AG04449 (cell line): ENCODE data around the gene SEPTIN5.

Experiments
- CTCF ChIA-PET: fragments of 350-600 bp; formaldehyde crosslinking; extraction: SDS; loops from one replicate; lab custom pipeline; 2021; ENCODE audit warnings: antibody characterized with exemption; lab: Yijun Ruan, JAX
- POLR2A ChIA-PET: fragments of 400-600, 350-600 bp; formaldehyde crosslinking; extraction: SDS; loops from one replicate; lab custom pipeline; 2020; ENCODE audit warnings: antibody characterized with exemption, inconsistent platforms; lab: Yijun Ruan, JAX
- DNase-seq: peaks from one replicate; pipeline ENCODE4 v3.0.0-alpha.2; 2010; ENCODE audit warnings: low read depth, low spot score
- H3K4me3 ChIP-seq: 2 replicates; pipeline ENCODE4 v1.5.1; 2011; ENCODE audit warnings: low read depth, mild to moderate bottlenecking, control low read depth, low read length
- TF ChIP-seq, protein P1 (sequence below): IDR thresholded peaks from one replicate; pipeline ENCODE4 v1.5.1; 2011; ENCODE audit warnings: mild to moderate bottlenecking, moderate library complexity, low read length, control low read depth, inconsistent platforms; ENCODE audit not compliant: insufficient read depth; ENCODE audit errors: missing control alignments

Gene SEPTIN5

DNA sequence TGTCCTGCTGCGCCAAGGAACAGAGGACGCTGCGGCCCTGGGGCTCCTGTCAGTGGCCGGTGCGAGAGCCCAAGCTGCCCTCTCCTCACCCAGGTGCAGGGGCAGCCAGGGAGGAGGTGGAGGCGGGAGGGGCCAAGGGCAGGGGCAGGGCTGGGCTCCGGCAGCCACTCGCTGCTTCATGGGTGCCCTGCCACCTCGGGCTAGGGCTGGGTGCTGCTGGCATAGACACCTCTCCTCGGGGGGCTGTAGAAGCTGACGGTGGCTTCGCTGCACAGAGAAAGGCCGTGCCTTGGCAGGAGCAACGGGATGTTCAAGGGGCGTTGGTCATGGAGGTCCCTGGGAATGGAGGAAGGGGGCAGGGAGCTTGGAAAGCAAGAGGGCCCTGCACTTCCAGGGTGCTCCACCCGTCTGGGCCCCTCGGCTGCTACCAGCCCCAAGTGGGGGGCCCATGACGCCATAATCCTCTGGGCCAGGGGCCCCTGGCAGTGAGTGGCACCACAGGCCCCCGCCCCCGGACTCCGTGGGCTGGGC, 44.7 kb downstream of the SEPTIN5 start:
- TF ChIP-seq, protein P1, sequence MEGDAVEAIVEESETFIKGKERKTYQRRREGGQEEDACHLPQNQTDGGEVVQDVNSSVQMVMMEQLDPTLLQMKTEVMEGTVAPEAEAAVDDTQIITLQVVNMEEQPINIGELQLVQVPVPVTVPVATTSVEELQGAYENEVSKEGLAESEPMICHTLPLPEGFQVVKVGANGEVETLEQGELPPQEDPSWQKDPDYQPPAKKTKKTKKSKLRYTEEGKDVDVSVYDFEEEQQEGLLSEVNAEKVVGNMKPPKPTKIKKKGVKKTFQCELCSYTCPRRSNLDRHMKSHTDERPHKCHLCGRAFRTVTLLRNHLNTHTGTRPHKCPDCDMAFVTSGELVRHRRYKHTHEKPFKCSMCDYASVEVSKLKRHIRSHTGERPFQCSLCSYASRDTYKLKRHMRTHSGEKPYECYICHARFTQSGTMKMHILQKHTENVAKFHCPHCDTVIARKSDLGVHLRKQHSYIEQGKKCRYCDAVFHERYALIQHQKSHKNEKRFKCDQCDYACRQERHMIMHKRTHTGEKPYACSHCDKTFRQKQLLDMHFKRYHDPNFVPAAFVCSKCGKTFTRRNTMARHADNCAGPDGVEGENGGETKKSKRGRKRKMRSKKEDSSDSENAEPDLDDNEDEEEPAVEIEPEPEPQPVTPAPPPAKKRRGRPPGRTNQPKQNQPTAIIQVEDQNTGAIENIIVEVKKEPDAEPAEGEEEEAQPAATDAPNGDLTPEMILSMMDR: no peak
- POLR2A ChIA-PET: no interaction called here
- H3K4me3 ChIP-seq: no peak overlapping the region
- DNase-seq: no peak
- CTCF ChIA-PET: interaction anchor here (0.8 to 1.8 kb wide), 4 partner anchors 18 to 152 kb away, joined by 4 read pairs; no protein-coding TSS in a partner anchor

GRCh38 chr22:19759427-19760057, 45.2 kb downstream of the SEPTIN5 start:
- POLR2A ChIA-PET: no interaction called here
- DNase-seq: no peak
- CTCF ChIA-PET: interaction anchor here (0.8 to 1.8 kb wide), 4 partner anchors 18 to 152 kb away, joined by 4 read pairs; no protein-coding TSS in a partner anchor
- peak overlapping the region; percentile 8; the same call in 1 of the 2 replicates for H3K4me3 ChIP-seq
- TF ChIP-seq, protein P1: no peak

DNA sequence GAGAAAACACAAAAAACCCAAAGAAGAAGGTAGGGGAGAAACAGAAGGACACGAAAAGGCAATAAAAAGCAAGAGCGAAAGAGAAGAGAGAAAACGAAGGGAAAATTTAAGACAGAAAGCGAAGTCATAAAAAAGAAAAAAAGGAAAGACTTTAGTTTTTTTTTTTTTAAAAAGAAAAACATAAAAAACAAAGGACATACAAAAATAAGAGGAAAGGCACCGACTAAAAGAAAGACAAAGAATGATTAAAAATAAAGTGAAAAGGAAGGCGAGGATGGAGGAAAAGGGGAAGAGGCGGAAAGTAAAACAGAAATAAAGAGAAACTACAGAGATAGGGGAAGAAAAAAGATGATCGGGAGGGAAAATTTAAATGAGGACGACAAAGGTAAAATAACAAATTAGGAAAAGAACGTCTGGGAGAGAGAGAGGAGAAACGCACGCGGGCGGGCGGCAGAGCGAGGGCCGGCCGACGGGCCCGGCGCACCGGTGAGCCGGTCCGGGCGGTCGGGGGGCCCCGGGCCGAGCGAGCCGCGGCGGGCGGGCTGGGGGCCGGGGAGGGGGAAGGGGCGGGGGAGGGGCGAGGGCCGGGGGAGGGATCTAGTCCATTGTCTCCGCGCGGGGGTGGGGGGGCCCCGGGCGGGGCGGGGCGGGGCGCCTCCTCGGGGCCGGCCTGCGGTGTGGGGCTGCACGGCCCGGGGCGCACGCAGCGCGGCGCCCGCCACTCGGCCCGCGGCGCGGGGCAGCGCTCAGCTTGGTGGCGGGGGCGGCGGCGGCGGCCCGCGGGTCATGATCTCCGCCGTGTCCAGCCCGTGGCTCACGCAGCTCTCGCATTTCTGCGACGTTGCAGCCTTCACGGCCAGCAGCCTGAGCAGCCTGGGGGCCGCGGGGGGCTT, 46.0 kb downstream of the SEPTIN5 start, which contains the start of gene TBX1:
Gene TBX1 (plus strand): TSS at position 721 of the 893 bp plus-strand sequence. CDS start 66 bp downstream, at position 787.
- H3K4me3 ChIP-seq: peak within 1 kb of the TSS; percentile 47
- CTCF ChIA-PET: interaction anchor here (1.0 to 1.8 kb wide), 3 partner anchors 19 to 151 kb away, joined by 4 read pairs; no protein-coding TSS in a partner anchor
- POLR2A ChIA-PET: no interaction called here
- TF ChIP-seq, protein P1: no peak
- DNase-seq: no peak

GRCh38 chr22:19760951-19761724, 46.8 kb downstream of the SEPTIN5 start:
- CTCF ChIA-PET: no interaction called here
- TF ChIP-seq, protein P1: no peak
- DNase-seq: no peak
- POLR2A ChIA-PET: no interaction called here
- H3K4me3 ChIP-seq: peak overlapping the region; percentile 47

DNA sequence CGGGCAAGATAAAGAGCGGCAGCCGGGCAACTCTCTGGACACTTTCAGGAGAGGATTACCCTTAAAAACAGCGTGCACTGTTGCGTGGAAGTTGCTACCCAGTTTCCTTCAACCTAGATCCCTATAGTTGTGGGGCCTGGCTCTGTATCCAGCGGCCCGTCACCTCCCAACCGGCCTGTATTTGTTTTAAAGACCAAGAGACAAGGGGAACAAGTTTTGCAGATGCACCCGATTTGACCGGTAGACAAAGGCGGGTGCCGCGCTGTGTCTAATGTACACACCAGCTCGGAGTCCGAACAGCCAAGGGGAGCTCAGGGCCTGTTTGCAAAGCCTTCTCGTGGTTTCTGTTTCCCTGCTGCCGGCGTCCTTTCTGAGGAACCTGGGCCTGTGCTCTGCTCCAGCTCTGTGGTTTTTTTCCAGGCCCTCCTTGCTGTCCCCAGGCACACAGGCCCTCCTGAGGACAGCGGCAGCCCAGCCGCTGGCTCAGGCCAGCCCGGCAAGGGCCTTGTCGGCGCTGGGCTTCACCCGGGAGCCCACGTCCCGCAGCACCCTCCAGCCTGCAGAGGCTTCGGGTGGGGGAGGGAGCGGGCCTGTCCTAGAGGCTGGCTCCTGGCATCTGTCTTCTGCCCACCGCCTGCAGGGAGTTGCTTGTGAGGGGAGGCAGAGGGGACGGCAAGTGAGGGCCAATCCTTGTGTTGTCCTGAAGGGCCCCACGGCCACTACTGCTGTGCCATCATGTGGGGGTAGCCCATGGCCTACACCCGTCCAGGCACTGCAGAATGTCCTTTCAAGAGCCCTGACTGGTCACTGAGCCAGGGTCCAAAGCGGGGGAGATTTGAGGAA, 47.6 kb downstream of the SEPTIN5 start:
- CTCF ChIA-PET: interaction anchor here (1.7 kb wide), 1 partner anchor 10 kb away, joined by 5 read pairs; no protein-coding TSS in a partner anchor
- TF ChIP-seq, protein P1: no peak
- H3K4me3 ChIP-seq: peak overlapping the region; percentile 38
- POLR2A ChIA-PET: no interaction called here
- no peak for DNase-seq
